ENCODE data around the gene PHAF1. TPM values are rescaled to one million over a fixed set of nuclear protein-coding genes. Genes with fewer than 3 reads are reported as not detected.

Gene PHAF1
- polyA plus RNA-seq, 1 donor from 2014 or later = 9.8 TPM

DNA sequence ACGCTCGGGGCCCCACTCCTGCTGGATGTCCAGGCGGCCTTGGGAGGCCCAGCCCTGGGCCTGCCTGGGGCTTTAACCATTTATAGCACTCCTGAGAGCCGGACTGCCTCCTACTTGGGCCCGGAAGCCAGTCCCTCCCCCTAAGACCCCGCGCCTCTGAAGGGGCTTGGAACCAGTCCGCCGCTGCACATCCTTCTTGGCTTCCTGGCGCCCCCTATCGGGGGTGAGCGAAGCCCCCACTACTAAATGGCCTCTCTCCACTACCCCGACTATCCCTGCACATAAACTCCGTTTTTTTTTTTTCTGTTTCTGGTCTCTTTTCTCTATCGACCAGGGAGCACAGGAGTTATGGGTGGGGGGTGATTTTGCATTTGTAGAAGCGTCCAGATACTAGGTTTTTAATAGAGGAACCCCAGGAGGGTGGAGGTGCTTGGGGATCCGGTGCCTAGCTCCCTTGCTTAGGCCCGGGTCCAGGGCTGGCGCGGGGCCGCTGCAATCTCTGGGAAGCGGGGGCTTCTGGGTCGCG is 60.0 kb downstream of the PHAF1 start:
- Histone ChIP-seq H3K4me2 (ENCODE audit: low read length) (no peak overlapping the region), H3K9me2 (ENCODE audit: insufficient read depth, low read length) (no peaks in the 10 kb centered on the region), H4K20me1 (ENCODE audit: insufficient read depth) (peaks cover 4% of the 10 kb centered on the region), H3K27ac (ENCODE audit: low read length) (no peak overlapping the region), H3K4me3 (ENCODE audit: low read length) (peak overlapping the region; percentile 52), H3K79me2 (replicated peaks; ENCODE audit: insufficient read depth, low read length) (no peaks in the 10 kb centered on the region), H3K27me3 (ENCODE audit: insufficient read depth, low read depth, low read length) (peaks cover 94% of the 10 kb centered on the region), H3K9me3 (ENCODE audit: low read length) (no peaks in the 10 kb centered on the region), H3K36me3 (ENCODE audit: insufficient read depth, low read length) (no peaks in the 10 kb centered on the region), H3K9ac (ENCODE audit: low read length) (no peak overlapping the region), H3F3A (ENCODE audit: insufficient read depth, low read length, poor library complexity, severe bottlenecking) (no peaks in the 10 kb centered on the region), H2AFZ (ENCODE audit: low read depth, low read length) (no peak overlapping the region)
- TF ChIP-seq MXI1 (conservative IDR thresholded peaks at IDR 0.05; ENCODE audit: poor library complexity, severe bottlenecking) = no peak
- TF ChIP-seq RAD21 (conservative IDR thresholded peaks at IDR 0.05) = no peak
- TF ChIP-seq, protein P1, sequence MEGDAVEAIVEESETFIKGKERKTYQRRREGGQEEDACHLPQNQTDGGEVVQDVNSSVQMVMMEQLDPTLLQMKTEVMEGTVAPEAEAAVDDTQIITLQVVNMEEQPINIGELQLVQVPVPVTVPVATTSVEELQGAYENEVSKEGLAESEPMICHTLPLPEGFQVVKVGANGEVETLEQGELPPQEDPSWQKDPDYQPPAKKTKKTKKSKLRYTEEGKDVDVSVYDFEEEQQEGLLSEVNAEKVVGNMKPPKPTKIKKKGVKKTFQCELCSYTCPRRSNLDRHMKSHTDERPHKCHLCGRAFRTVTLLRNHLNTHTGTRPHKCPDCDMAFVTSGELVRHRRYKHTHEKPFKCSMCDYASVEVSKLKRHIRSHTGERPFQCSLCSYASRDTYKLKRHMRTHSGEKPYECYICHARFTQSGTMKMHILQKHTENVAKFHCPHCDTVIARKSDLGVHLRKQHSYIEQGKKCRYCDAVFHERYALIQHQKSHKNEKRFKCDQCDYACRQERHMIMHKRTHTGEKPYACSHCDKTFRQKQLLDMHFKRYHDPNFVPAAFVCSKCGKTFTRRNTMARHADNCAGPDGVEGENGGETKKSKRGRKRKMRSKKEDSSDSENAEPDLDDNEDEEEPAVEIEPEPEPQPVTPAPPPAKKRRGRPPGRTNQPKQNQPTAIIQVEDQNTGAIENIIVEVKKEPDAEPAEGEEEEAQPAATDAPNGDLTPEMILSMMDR (IDR thresholded peaks at IDR 0.05; ENCODE audit: poor library complexity, severe bottlenecking) = peak; percentile 58

DNA sequence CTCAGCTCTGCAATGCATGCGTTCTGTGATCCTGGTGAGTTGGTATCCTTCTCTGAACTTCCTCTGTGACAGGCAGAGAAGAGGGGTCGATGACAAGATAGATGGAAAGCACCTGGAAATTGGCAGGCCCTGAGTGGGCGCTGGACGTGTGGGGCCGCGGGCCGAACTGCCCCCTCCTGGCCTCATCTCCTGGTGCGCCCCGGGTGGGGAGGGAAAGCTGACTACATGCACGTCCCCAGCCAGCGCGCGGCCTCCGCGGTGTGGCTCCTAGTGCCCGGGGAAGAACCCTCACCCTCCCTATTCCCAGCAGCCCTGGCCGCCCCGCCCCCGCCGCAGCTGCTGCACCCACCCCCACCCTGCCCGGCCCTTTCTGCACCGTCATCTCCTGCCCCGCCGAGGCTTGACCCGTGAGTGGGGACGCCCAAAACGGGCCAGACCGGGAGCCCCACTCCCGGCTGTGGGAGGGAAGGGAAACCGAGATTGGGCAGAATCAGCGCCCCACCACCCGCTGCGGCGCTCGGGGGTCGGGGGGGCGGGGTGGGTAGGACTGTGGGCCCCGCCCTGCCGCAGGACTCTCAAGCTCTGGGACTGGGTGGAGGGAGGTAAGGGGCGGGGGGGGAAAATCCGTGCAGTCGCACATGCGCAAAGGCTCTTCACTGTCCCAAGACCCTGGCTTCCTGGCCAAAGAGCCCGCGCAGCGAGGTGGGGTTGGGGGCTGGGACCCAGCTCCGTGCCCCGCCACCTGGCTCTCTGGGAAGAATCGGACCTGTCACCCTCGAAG is 60.6 kb downstream of the PHAF1 start, which contains the start of gene NOL3:
Gene NOL3 (plus strand): TSS at position 371 of the 781 bp plus-strand sequence.
- no peaks in the 10 kb centered on the region for H3K9me3 ChIP-seq (ENCODE audit: low read length)
- H3K27me3 ChIP-seq (ENCODE audit: insufficient read depth, low read depth, low read length) = peaks cover 94% of the 10 kb centered on the region
- H3K9ac ChIP-seq (ENCODE audit: low read length) = no peak within 1 kb of the TSS
- no peak within 1 kb of the TSS for H2AFZ ChIP-seq (ENCODE audit: low read depth, low read length)
- H3K27ac ChIP-seq (ENCODE audit: low read length) = no peak within 1 kb of the TSS
- no peaks in the 10 kb centered on the region for H3K79me2 ChIP-seq (replicated peaks; ENCODE audit: insufficient read depth, low read length)
- no peaks in the 10 kb centered on the region for H3F3A ChIP-seq (ENCODE audit: insufficient read depth, low read length, poor library complexity, severe bottlenecking)
- peak within 1 kb of the TSS; percentile 52 for H3K4me3 ChIP-seq (ENCODE audit: low read length)
- H3K36me3 ChIP-seq (ENCODE audit: insufficient read depth, low read length) = no peaks in the 10 kb centered on the region
- peaks cover 8% of the 10 kb centered on the region for H4K20me1 ChIP-seq (ENCODE audit: insufficient read depth)
- TF ChIP-seq, protein P1 (IDR thresholded peaks at IDR 0.05; ENCODE audit: poor library complexity, severe bottlenecking) = no peak
- TF ChIP-seq RAD21 (conservative IDR thresholded peaks at IDR 0.05) (no peak), POLR2AphosphoS5 (IDR thresholded peaks at IDR 0.05) (no peak), EZH2 (IDR thresholded peaks at IDR 0.05; ENCODE audit: borderline replicate concordance, insufficient read depth, low read length, poor library complexity, severe bottlenecking) (no peak), TAF1 (IDR thresholded peaks at IDR 0.05; ENCODE audit: low read depth) (no peak), MXI1 (conservative IDR thresholded peaks at IDR 0.05; ENCODE audit: poor library complexity, severe bottlenecking) (no peak), EP300 (conservative IDR thresholded peaks at IDR 0.05; ENCODE audit: poor library complexity, severe bottlenecking) (no peak), SMC3 (conservative IDR thresholded peaks at IDR 0.05; ENCODE audit: poor library complexity) (no peak)
- TF ChIP-seq, protein P2, sequence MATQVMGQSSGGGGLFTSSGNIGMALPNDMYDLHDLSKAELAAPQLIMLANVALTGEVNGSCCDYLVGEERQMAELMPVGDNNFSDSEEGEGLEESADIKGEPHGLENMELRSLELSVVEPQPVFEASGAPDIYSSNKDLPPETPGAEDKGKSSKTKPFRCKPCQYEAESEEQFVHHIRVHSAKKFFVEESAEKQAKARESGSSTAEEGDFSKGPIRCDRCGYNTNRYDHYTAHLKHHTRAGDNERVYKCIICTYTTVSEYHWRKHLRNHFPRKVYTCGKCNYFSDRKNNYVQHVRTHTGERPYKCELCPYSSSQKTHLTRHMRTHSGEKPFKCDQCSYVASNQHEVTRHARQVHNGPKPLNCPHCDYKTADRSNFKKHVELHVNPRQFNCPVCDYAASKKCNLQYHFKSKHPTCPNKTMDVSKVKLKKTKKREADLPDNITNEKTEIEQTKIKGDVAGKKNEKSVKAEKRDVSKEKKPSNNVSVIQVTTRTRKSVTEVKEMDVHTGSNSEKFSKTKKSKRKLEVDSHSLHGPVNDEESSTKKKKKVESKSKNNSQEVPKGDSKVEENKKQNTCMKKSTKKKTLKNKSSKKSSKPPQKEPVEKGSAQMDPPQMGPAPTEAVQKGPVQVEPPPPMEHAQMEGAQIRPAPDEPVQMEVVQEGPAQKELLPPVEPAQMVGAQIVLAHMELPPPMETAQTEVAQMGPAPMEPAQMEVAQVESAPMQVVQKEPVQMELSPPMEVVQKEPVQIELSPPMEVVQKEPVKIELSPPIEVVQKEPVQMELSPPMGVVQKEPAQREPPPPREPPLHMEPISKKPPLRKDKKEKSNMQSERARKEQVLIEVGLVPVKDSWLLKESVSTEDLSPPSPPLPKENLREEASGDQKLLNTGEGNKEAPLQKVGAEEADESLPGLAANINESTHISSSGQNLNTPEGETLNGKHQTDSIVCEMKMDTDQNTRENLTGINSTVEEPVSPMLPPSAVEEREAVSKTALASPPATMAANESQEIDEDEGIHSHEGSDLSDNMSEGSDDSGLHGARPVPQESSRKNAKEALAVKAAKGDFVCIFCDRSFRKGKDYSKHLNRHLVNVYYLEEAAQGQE (IDR thresholded peaks at IDR 0.05; ENCODE audit: borderline replicate concordance) = no peak
- H3K4me2 ChIP-seq (ENCODE audit: low read length) = no peak within 1 kb of the TSS
- H3K9me2 ChIP-seq (ENCODE audit: insufficient read depth, low read length) = no peaks in the 10 kb centered on the region

Measured in neural cell (in vitro differentiated cells).